ENCODE data around the gene DTD1.

- TF ChIP-seq CTCF (IDR thresholded peaks at IDR 0.05; ENCODE audit: insufficient read depth, low read depth, low read length) (no peak), EZH2 (IDR thresholded peaks at IDR 0.05; ENCODE audit: insufficient read depth, low read length) (no peak)
Observed at GRCh38 chr20:18793625-18794427, 206.0 kb downstream of the DTD1 start.

Measured in astrocyte (in vitro differentiated cells and primary cell).